ENCODE measurements around the gene YDJC.

GRCh38 chr22:21592422-21592821 lies 37.4 kb downstream of the YDJC start:
- TF ChIP-seq RNF2 (IDR thresholded peaks at IDR 0.05) (no peak), CEBPB (tag; IDR thresholded peaks at IDR 0.05) (no peak), NR2F6 (CRISPR knock-in tag; IDR thresholded peaks at IDR 0.05) (no peak), POLR3A (IDR thresholded peaks at IDR 0.05; ENCODE audit: borderline replicate concordance, extremely low read depth, insufficient read depth, insufficient read length) (no peak), MAFK (IDR thresholded peaks at IDR 0.05; ENCODE audit: low read length) (no peak), KAT7 (CRISPR knock-in tag; IDR thresholded peaks at IDR 0.05; ENCODE audit: borderline replicate concordance) (no peak), CTCF (IDR thresholded peaks at IDR 0.05 in 2 of 3, conservative IDR thresholded peaks at IDR 0.05 in 1 of 3; ENCODE audit: insufficient read depth in 2 of 3, low read depth in 1 of 3, low read length in 3 of 3) (no peak), CHD1 (IDR thresholded peaks at IDR 0.05; ENCODE audit: low read length) (no peak)

Measured in K562 (cell line).